HepG2 (cell line): ENCODE measurements around the gene NTN4. TPM values are rescaled to one million over a fixed set of nuclear protein-coding genes. Genes with fewer than 3 reads are reported as not detected.

Source experiments
- ETV6 ChIP-seq: sonication (generic); formaldehyde crosslinking; conservative IDR thresholded peaks from 2 replicates; pipeline ENCODE4 v1.4.0; 2020; ENCODE audit warnings: missing genetic modification reagents
- HCFC1 ChIP-seq: fragments of 150-350 bp; IDR thresholded peaks from 2 replicates; pipeline ENCODE4 v1.6.1; 2014; ENCODE audit warnings: low read depth, low read length
- HDAC1 ChIP-seq: sonication (generic); formaldehyde crosslinking; IDR thresholded peaks from 2 replicates; pipeline ENCODE4 v1.5.1; 2020; ENCODE audit warnings: mild to moderate bottlenecking, missing genetic modification reagents
- HOXA9 ChIP-seq: sonication (generic); formaldehyde crosslinking; IDR thresholded peaks from 2 replicates; pipeline ENCODE4 v1.8.1; 2022; ENCODE audit warnings: missing genetic modification reagents, mild to moderate bottlenecking, moderate library complexity, borderline replicate concordance
- KAT8 ChIP-seq: IDR thresholded peaks from 2 replicates; pipeline ENCODE4 v1.6.1; 2016; ENCODE audit warnings: missing genetic modification reagents, missing compliant biosample characterization
- POLR2AphosphoS5 ChIP-seq: IDR thresholded peaks from 2 replicates; pipeline ENCODE4 v1.6.1; 2012; ENCODE audit warnings: low read depth, low read length
- RXRA ChIP-seq: sonication (generic); formaldehyde crosslinking; IDR thresholded peaks from 2 replicates; pipeline ENCODE4 v1.5.1; 2020; ENCODE audit warnings: missing genetic modification reagents
- SMYD3 ChIP-seq: sonication (generic); formaldehyde crosslinking; IDR thresholded peaks from 2 replicates; pipeline ENCODE4 v1.8.1; 2023; ENCODE audit warnings: mild to moderate bottlenecking, missing genetic modification reagents
- SRF ChIP-seq: IDR thresholded peaks from 2 replicates; pipeline ENCODE4 v1.6.1; 2011; ENCODE audit warnings: mild to moderate bottlenecking, low read depth, low read length, moderate library complexity
- ZBTB37 ChIP-seq: sonication (generic); formaldehyde crosslinking; IDR thresholded peaks from 2 replicates; pipeline ENCODE4 v1.4.0; 2020; ENCODE audit warnings: mild to moderate bottlenecking, missing genetic modification reagents
- ZFP36L1 ChIP-seq: sonication (generic); formaldehyde crosslinking; IDR thresholded peaks from 2 replicates; pipeline ENCODE4 v1.8.0; 2022; ENCODE audit warnings: mild to moderate bottlenecking, missing genetic modification reagents, moderate library complexity
- ZNF224 ChIP-seq: sonication (generic); formaldehyde crosslinking; IDR thresholded peaks from 2 replicates; pipeline ENCODE4 v1.5.0; 2020; ENCODE audit warnings: mild to moderate bottlenecking, missing genetic modification reagents
- ZNF672 ChIP-seq: sonication (generic); formaldehyde crosslinking; IDR thresholded peaks from 2 replicates; pipeline ENCODE4 v1.8.1; 2022; ENCODE audit warnings: missing genetic modification reagents
- polyA plus RNA-seq, 8 experiments: library from polyadenylated mRNA; depleted of rRNA in 3 of 8; stranded (reverse) in 7 of 8; unstranded in 1 of 8; fragments of >200 nt; fragmentation: Illumina TruSeq in 4 of 8; extraction: Trizol in 4 of 8; gene quantifications; 2 replicates each; pipeline versions ENCODE4 v1.2.1 to v1.2.3, GENCODE V29; 2011 to 2016; ENCODE audit warnings: low read depth in 4 of 8, missing spikeins in 1 of 8, mixed read lengths in 1 of 8; ENCODE audit not compliant: insufficient read depth in 1 of 8
- total RNA-seq, 5 experiments: library from RNA; depleted of rRNA; stranded (reverse); fragments of >200 nt; fragmentation: Illumina TruSeq; extraction: Trizol; gene quantifications; 2 replicates each; pipeline ENCODE4 v1.2.3, GENCODE V29; 2016; ENCODE audit warnings: low read depth in 1 of 5
- TF ChIP-seq, protein P1 (sequence below): sonication (generic); formaldehyde crosslinking; IDR thresholded peaks from 2 replicates; pipeline ENCODE4 v1.4.0; 2020; ENCODE audit warnings: mild to moderate bottlenecking, missing genetic modification reagents, borderline replicate concordance
- TF ChIP-seq, protein P2 (sequence below): sonication (generic); formaldehyde crosslinking; IDR thresholded peaks from 2 replicates; pipeline ENCODE4 v1.9.0; 2021; ENCODE audit warnings: mild to moderate bottlenecking, missing genetic modification reagents
- TF ChIP-seq, protein P3 (sequence below): sonication (generic); formaldehyde crosslinking; IDR thresholded peaks from 2 replicates; pipeline ENCODE4 v1.4.0; 2020; ENCODE audit warnings: mild to moderate bottlenecking, missing genetic modification reagents

The NTN4 gene
- total and polyA plus RNA-seq, 2 of the 13 experiments (the other 11 are each of a cell fraction or from before 2014, with no cell fraction given), result 7.8 to 11.5 TPM

DNA sequence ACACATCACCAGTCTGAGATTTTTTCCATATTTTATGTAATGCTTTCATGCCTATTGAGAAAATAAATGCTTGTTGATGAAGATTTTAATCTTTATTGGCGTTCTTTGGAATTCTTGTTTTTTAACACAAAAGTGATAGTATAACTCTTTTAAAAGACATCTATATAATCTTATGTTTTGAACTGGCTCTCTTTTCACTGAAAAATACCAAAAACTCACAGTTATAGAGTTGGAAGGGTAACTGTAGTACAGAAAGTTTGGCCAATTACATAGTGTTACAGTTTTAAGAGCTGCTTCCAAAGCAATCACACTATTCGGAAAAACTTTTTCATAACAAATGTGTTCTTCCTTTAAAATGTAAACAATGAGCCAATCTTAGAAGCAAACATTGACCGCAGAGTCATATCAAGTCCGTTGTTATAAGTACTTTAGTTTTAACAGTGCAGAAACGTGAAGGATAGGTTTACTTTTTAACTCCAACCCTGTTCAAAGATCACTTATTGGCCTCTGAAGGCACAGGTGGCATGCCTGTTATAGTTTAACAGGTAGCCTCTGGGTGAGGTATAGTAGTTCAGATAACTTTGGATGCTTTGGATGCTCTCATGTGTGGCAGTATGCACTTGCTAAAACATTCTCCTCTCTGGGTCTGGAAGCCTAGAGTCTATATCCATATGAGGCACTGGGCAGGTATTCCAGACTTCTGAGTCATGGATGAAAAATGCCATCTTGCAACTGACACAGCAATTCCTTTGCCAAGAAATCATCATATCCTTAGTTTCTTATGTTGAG is 12.1 kb upstream of the NTN4 start (continued):
- TF ChIP-seq, protein P1, sequence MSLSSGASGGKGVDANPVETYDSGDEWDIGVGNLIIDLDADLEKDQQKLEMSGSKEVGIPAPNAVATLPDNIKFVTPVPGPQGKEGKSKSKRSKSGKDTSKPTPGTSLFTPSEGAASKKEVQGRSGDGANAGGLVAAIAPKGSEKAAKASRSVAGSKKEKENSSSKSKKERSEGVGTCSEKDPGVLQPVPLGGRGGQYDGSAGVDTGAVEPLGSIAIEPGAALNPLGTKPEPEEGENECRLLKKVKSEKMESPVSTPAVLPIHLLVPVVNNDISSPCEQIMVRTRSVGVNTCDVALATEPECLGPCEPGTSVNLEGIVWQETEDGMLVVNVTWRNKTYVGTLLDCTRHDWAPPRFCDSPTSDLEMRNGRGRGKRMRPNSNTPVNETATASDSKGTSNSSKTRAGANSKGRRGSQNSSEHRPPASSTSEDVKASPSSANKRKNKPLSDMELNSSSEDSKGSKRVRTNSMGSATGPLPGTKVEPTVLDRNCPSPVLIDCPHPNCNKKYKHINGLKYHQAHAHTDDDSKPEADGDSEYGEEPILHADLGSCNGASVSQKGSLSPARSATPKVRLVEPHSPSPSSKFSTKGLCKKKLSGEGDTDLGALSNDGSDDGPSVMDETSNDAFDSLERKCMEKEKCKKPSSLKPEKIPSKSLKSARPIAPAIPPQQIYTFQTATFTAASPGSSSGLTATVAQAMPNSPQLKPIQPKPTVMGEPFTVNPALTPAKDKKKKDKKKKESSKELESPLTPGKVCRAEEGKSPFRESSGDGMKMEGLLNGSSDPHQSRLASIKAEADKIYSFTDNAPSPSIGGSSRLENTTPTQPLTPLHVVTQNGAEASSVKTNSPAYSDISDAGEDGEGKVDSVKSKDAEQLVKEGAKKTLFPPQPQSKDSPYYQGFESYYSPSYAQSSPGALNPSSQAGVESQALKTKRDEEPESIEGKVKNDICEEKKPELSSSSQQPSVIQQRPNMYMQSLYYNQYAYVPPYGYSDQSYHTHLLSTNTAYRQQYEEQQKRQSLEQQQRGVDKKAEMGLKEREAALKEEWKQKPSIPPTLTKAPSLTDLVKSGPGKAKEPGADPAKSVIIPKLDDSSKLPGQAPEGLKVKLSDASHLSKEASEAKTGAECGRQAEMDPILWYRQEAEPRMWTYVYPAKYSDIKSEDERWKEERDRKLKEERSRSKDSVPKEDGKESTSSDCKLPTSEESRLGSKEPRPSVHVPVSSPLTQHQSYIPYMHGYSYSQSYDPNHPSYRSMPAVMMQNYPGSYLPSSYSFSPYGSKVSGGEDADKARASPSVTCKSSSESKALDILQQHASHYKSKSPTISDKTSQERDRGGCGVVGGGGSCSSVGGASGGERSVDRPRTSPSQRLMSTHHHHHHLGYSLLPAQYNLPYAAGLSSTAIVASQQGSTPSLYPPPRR (CRISPR knock-in tag), result peak; percentile 74; the same call in 1 of the 2 replicates
- TF ChIP-seq ZBTB37 (CRISPR knock-in tag) (no peak), POLR2AphosphoS5 (no peak), ZNF672 (CRISPR knock-in tag) (no peak), HOXA9 (CRISPR knock-in tag) (no peak), HCFC1 (no peak), KAT8 (CRISPR knock-in tag) (peak; percentile 53; the same call in 1 of the 2 replicates), SRF (peak; percentile 22; the same call in 1 of the 2 replicates), ETV6 (CRISPR knock-in tag) (no peak), ZNF224 (CRISPR knock-in tag) (no peak), RXRA (CRISPR knock-in tag) (no peak; the same call in 1 of the 2 replicates), SMYD3 (CRISPR knock-in tag) (peak; percentile 90), ZFP36L1 (no peak), HDAC1 (CRISPR knock-in tag) (peak; percentile 79)
- TF ChIP-seq, protein P2, sequence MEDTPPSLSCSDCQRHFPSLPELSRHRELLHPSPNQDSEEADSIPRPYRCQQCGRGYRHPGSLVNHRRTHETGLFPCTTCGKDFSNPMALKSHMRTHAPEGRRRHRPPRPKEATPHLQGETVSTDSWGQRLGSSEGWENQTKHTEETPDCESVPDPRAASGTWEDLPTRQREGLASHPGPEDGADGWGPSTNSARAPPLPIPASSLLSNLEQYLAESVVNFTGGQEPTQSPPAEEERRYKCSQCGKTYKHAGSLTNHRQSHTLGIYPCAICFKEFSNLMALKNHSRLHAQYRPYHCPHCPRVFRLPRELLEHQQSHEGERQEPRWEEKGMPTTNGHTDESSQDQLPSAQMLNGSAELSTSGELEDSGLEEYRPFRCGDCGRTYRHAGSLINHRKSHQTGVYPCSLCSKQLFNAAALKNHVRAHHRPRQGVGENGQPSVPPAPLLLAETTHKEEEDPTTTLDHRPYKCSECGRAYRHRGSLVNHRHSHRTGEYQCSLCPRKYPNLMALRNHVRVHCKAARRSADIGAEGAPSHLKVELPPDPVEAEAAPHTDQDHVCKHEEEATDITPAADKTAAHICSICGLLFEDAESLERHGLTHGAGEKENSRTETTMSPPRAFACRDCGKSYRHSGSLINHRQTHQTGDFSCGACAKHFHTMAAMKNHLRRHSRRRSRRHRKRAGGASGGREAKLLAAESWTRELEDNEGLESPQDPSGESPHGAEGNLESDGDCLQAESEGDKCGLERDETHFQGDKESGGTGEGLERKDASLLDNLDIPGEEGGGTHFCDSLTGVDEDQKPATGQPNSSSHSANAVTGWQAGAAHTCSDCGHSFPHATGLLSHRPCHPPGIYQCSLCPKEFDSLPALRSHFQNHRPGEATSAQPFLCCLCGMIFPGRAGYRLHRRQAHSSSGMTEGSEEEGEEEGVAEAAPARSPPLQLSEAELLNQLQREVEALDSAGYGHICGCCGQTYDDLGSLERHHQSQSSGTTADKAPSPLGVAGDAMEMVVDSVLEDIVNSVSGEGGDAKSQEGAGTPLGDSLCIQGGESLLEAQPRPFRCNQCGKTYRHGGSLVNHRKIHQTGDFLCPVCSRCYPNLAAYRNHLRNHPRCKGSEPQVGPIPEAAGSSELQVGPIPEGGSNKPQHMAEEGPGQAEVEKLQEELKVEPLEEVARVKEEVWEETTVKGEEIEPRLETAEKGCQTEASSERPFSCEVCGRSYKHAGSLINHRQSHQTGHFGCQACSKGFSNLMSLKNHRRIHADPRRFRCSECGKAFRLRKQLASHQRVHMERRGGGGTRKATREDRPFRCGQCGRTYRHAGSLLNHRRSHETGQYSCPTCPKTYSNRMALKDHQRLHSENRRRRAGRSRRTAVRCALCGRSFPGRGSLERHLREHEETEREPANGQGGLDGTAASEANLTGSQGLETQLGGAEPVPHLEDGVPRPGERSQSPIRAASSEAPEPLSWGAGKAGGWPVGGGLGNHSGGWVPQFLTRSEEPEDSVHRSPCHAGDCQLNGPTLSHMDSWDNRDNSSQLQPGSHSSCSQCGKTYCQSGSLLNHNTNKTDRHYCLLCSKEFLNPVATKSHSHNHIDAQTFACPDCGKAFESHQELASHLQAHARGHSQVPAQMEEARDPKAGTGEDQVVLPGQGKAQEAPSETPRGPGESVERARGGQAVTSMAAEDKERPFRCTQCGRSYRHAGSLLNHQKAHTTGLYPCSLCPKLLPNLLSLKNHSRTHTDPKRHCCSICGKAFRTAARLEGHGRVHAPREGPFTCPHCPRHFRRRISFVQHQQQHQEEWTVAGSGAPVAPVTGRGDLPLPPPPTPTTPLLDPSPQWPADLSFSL (CRISPR knock-in tag), result no peak
- TF ChIP-seq, protein P3, sequence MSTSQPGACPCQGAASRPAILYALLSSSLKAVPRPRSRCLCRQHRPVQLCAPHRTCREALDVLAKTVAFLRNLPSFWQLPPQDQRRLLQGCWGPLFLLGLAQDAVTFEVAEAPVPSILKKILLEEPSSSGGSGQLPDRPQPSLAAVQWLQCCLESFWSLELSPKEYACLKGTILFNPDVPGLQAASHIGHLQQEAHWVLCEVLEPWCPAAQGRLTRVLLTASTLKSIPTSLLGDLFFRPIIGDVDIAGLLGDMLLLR (CRISPR knock-in tag), result no peak
